H1 (cell line): ENCODE measurements around the gene BAHD1. TPM values are rescaled to one million over a fixed set of nuclear protein-coding genes. Genes with fewer than 3 reads are reported as not detected.

Experiments used
- CTCF ChIA-PET: fragments of 300-600 bp; sonication (Branson Sonifier 250); formaldehyde crosslinking; loops from one replicate; lab custom pipeline; 2021; ENCODE audit not compliant: partially characterized antibody; lab: Charles Lee
- POLR2A ChIA-PET: fragments of 300-600 bp; sonication (Branson Sonifier 250); formaldehyde crosslinking; loops from one replicate; lab custom pipeline; 2021; ENCODE audit warnings: inconsistent platforms; ENCODE audit not compliant: partially characterized antibody; lab: Charles Lee
- DNase-seq, 2 experiments: peaks; one replicate each; pipeline versions ENCODE4 v3.0.0 to v3.0.0-alpha.2; 2010 to 2022; ENCODE audit warnings: low spot score in 2 of 2, low read depth in 1 of 2, mixed read lengths in 1 of 2
- FAIRE-seq: peaks from 2 replicates; lab custom pipeline; 2011; peaks lifted over from hg19 to GRCh38; lab: Jason Lieb, UNC
- H2AFZ ChIP-seq: 2 replicates; pipeline ENCODE4 v1.8.1; 2012; ENCODE audit warnings: low read length, inconsistent platforms
- H2AK5ac ChIP-seq: 2 replicates; pipeline ENCODE4 v1.6.1; 2013; ENCODE audit warnings: low read depth, low read length
- H2BK120ac ChIP-seq: replicated peaks from 2 replicates; pipeline ENCODE3; 2013; ENCODE audit warnings: low read depth, low read length, inconsistent platforms
- H2BK12ac ChIP-seq: 2 replicates; pipeline ENCODE4 v1.6.1; 2013; ENCODE audit warnings: low read depth, low read length
- H2BK15ac ChIP-seq: 2 replicates; pipeline ENCODE4 v1.6.1; 2013; ENCODE audit warnings: low read length
- H2BK20ac ChIP-seq: 2 replicates; pipeline ENCODE4 v1.6.1; 2013; ENCODE audit warnings: low read length
- H2BK5ac ChIP-seq: 2 replicates; pipeline ENCODE4 v1.6.1; 2013; ENCODE audit warnings: low read depth, low read length
- H3K14ac ChIP-seq: 2 replicates; pipeline ENCODE4 v1.6.1; 2013; ENCODE audit warnings: inconsistent platforms; ENCODE audit not compliant: insufficient read length
- H3K18ac ChIP-seq: 2 replicates; pipeline ENCODE4 v1.6.1; 2013; ENCODE audit warnings: low read length; ENCODE audit errors: extremely low read depth
- H3K23ac ChIP-seq: 2 replicates; pipeline ENCODE4 v1.6.1; 2013; ENCODE audit warnings: inconsistent platforms; ENCODE audit not compliant: insufficient read length
- H3K23me2 ChIP-seq: 2 replicates; pipeline ENCODE4 v1.6.1; 2013; ENCODE audit warnings: low read depth, low read length
- H3K27ac ChIP-seq: 2 replicates; pipeline ENCODE4 v1.6.1; 2011; ENCODE audit warnings: low read depth, low read length, inconsistent platforms
- H3K27me3 ChIP-seq, 4 experiments: replicated peaks in 1 of 4; 1 replicate in 1 of 4; 2 replicates in 3 of 4; pipeline versions ENCODE4 v1.6.1 to v1.8.1; 2011 to 2013; ENCODE audit warnings: low read length in 3 of 4, mild to moderate bottlenecking in 3 of 4, inconsistent platforms in 2 of 4, mixed read lengths in 2 of 4, moderate library complexity in 1 of 4; ENCODE audit not compliant: control insufficient read depth in 3 of 4, insufficient read depth in 3 of 4; ENCODE audit errors: extremely low read depth in 1 of 4
- H3K36me3 ChIP-seq, 4 experiments: 2 replicates each; pipeline versions ENCODE4 v1.6.1 to v1.8.1; 2011 to 2013; ENCODE audit warnings: mild to moderate bottlenecking in 4 of 4, low read length in 3 of 4, moderate library complexity in 2 of 4, control low read depth in 1 of 4, inconsistent platforms in 1 of 4; ENCODE audit not compliant: insufficient read depth in 4 of 4, control insufficient read depth in 2 of 4
- H3K4ac ChIP-seq: replicated peaks from 2 replicates; pipeline ENCODE3; 2013; ENCODE audit warnings: low read length, low read depth, mixed read lengths, inconsistent platforms; ENCODE audit not compliant: insufficient read length
- H3K4me1 ChIP-seq, 4 experiments: replicated peaks in 1 of 4; 1 replicate in 1 of 4; 2 replicates in 3 of 4; pipeline versions ENCODE4 v1.6.1 to v1.8.1; 2011 to 2013; ENCODE audit warnings: low read length in 3 of 4, inconsistent platforms in 2 of 4, mixed read lengths in 1 of 4; ENCODE audit not compliant: insufficient read depth in 4 of 4, control insufficient read depth in 3 of 4
- H3K4me2 ChIP-seq, 2 experiments: 2 replicates each; pipeline versions ENCODE4 v1.6.1 to v1.8.1; 2011 to 2013; ENCODE audit warnings: low read depth in 2 of 2, low read length in 2 of 2, control low read depth in 1 of 2, inconsistent platforms in 1 of 2, mild to moderate bottlenecking in 1 of 2; ENCODE audit not compliant: insufficient read depth in 1 of 2
- H3K4me3 ChIP-seq, 4 experiments: fragments of 200-600, 300-600 bp in 1 of 4; sonication (generic), shearing (Covaris generic), sonication (Bioruptor Twin) in 1 of 4; 2 replicates each; pipeline versions ENCODE4 v1.5.1 to v1.8.1; 2011 to 2016; ENCODE audit warnings: low read length in 4 of 4, low read depth in 3 of 4, control low read depth in 2 of 4, inconsistent platforms in 2 of 4, mild to moderate bottlenecking in 2 of 4, mixed read lengths in 1 of 4, moderate library complexity in 1 of 4; ENCODE audit not compliant: insufficient read depth in 2 of 4; ENCODE audit errors: extremely low read depth in 1 of 4
- H3K56ac ChIP-seq: replicated peaks from 2 replicates; pipeline ENCODE3; 2013; ENCODE audit warnings: low read depth, mild to moderate bottlenecking, mixed read lengths, low read length, inconsistent platforms; ENCODE audit not compliant: insufficient read length
- H3K79me1 ChIP-seq: 2 replicates; pipeline ENCODE4 v1.6.1; 2013; ENCODE audit warnings: low read depth, low read length, control low read depth
- H3K79me2 ChIP-seq, 2 experiments: 2 replicates each; pipeline versions ENCODE4 v1.6.1 to v1.8.1; 2012 to 2013; ENCODE audit warnings: low read length in 2 of 2, mild to moderate bottlenecking in 2 of 2, inconsistent platforms in 1 of 2; ENCODE audit not compliant: insufficient read depth in 2 of 2, control insufficient read depth in 1 of 2
- H3K9ac ChIP-seq, 4 experiments: replicated peaks in 1 of 4; 1 replicate in 1 of 4; 2 replicates in 3 of 4; pipeline versions ENCODE4 v1.6.1 to v1.8.1; 2011 to 2013; ENCODE audit warnings: low read depth in 3 of 4, low read length in 3 of 4, control low read depth in 2 of 4, mild to moderate bottlenecking in 2 of 4, moderate library complexity in 2 of 4, inconsistent platforms in 1 of 4; ENCODE audit errors: extremely low read depth in 1 of 4
- H3K9me3 ChIP-seq, 2 experiments: 2 replicates each; pipeline versions ENCODE4 v1.6.1 to v1.8.1; 2012 to 2013; ENCODE audit warnings: mild to moderate bottlenecking in 2 of 2, moderate library complexity in 2 of 2, control low read depth in 1 of 2, inconsistent platforms in 1 of 2, low read depth in 1 of 2, low read length in 1 of 2, mixed read lengths in 1 of 2; ENCODE audit not compliant: insufficient read depth in 2 of 2
- H4K20me1 ChIP-seq, 2 experiments: replicated peaks in 1 of 2; 2 replicates each; pipeline versions ENCODE3 to v1.8.1; 2011 to 2013; ENCODE audit warnings: inconsistent platforms in 2 of 2, low read length in 2 of 2, mild to moderate bottlenecking in 1 of 2; ENCODE audit not compliant: insufficient read depth in 2 of 2, control insufficient read depth in 1 of 2
- H4K5ac ChIP-seq: 2 replicates; pipeline ENCODE4 v1.6.1; 2013; ENCODE audit warnings: low read length, low read depth, mixed read lengths, inconsistent platforms; ENCODE audit not compliant: insufficient read length
- H4K8ac ChIP-seq: 2 replicates; pipeline ENCODE4 v1.8.0; 2013; ENCODE audit warnings: mild to moderate bottlenecking, moderate library complexity, low read length, inconsistent platforms; ENCODE audit not compliant: insufficient read depth; ENCODE audit errors: extremely low read depth
- H4K91ac ChIP-seq: replicated peaks from 2 replicates; pipeline ENCODE3; 2013; ENCODE audit warnings: low read length, mixed read lengths, inconsistent platforms; ENCODE audit not compliant: insufficient read length
- CTBP2 ChIP-seq: IDR thresholded peaks from 2 replicates; pipeline ENCODE4 v1.7.0; 2011; ENCODE audit warnings: borderline replicate concordance, mild to moderate bottlenecking, moderate library complexity, mixed read lengths, low read length; ENCODE audit not compliant: insufficient read depth, insufficient read length
- RFX5 ChIP-seq: IDR thresholded peaks from 2 replicates; pipeline ENCODE4 v1.6.1; 2011; ENCODE audit warnings: low read depth, low read length, improper control_type of control experiment, borderline replicate concordance
- YY1 ChIP-seq: IDR thresholded peaks from 2 replicates; pipeline ENCODE4 v1.6.1; 2011; ENCODE audit warnings: low read depth, mild to moderate bottlenecking, low read length
- WGBS, 2 experiments: shearing (Covaris generic) in 1 of 2; methylation state at CpG; one replicate each; pipeline versions ENCODE4 v1.1.6 to v1.1.7; 2013 to 2015; ENCODE audit warnings: low lambda C conversion rate in 2 of 2, mixed read lengths in 2 of 2, inconsistent platforms in 1 of 2, low coverage in 1 of 2, missing lambda C conversion rate in 1 of 2; ENCODE audit not compliant: insufficient replicate concordance in 2 of 2, insufficient coverage in 1 of 2, insufficient read length in 1 of 2; ENCODE audit errors: extremely low coverage in 1 of 2, missing lambda C conversion rate in 1 of 2; 5-methylcytosine and 5-hydroxymethylcytosine counted together
- polyA plus RNA-seq, 7 experiments: library from polyadenylated mRNA; depleted of rRNA in 3 of 7; stranded (reverse) in 5 of 7; unstranded in 2 of 7; fragments of >200 nt in 5 of 7; fragments of 200-250 nt in 2 of 7; gene quantifications; 1 replicate in 5 of 7; 2 replicates in 1 of 7; 4 replicates in 1 of 7; pipeline versions ENCODE4 v1.2.1 to v1.2.3, GENCODE V29; 2011 to 2013; ENCODE audit warnings: missing spikeins in 2 of 7, mixed read lengths in 2 of 7
- total RNA-seq: library from RNA; stranded (reverse); fragmentation: NEBNext Ultra II Directional; extraction: Animal tissue kit (Norgen Biotek cat#: 25700); gene quantifications from 2 replicates; pipeline ENCODE4 v1.2.1, GENCODE V29; 2021

BAHD1 gene
- total and polyA plus RNA-seq, 2 of the 8 experiments (the other 6 are each of a cell fraction or from before 2014, with no cell fraction given) = 15.0 to 38.9 TPM

GRCh38 chr15:40456738-40457137 lies 16.0 kb downstream of the BAHD1 start:
- Histone ChIP-seq H3K79me1 (peaks cover 44% of the 10 kb centered on the region), H3K4ac (no peak overlapping the region), H2BK20ac (no peak overlapping the region), H3K27ac (no peak overlapping the region), H3K4me3 (no peak overlapping the region), H3K23ac (no peak overlapping the region), H4K8ac (no peak overlapping the region), H2AFZ (no peak overlapping the region), H2BK5ac (no peak overlapping the region), H3K4me2 (no peak overlapping the region), H4K91ac (no peak overlapping the region), H3K14ac (no peak overlapping the region), H2BK15ac (no peak overlapping the region), H3K79me2 (peaks cover 17 to 86% of the 10 kb centered on the region in 2 experiments), H4K5ac (no peak overlapping the region), H3K9ac (no peak overlapping the region), H3K36me3 (peaks cover 15 to 29% (median 25%) of the 10 kb centered on the region in 4 experiments), H2AK5ac (no peak overlapping the region), H2BK12ac (no peak overlapping the region), H2BK120ac (no peak overlapping the region), H3K27me3 (no peaks in the 10 kb centered on the region), H4K20me1 (peaks cover 53 to 56% of the 10 kb centered on the region in 2 experiments), H3K23me2 (no peaks in the 10 kb centered on the region), H3K4me1 (peaks cover 0 to 29% (median 14%) of the 10 kb centered on the region in 4 experiments; a peak in 6 of 7 replicates), H3K56ac (no peak overlapping the region), H3K18ac (no peak overlapping the region), H3K9me3 (no peaks in the 10 kb centered on the region)
- ChIA-PET CTCF (interaction anchor here (0.8 to 1.8 kb wide), 12 partner anchors 8 to 403 kb away, joined by 3 to 6 read pairs (median 3); no protein-coding TSS in a partner anchor), POLR2A (interaction anchor here (0.7 to 2.4 kb wide), 5 partner anchors 8 to 73 kb away, joined by 3 to 7 read pairs (median 4); no protein-coding TSS in a partner anchor)
- DNase-seq = no peak
- no peak for FAIRE-seq
- 92% methylated on average over 4 of the region's 4 CpGs; no CpG with 5 or more reads in 1 of the 2 experiments for WGBS, 2 experiments
- TF ChIP-seq YY1 (no peak), CTBP2 (no peak), RFX5 (no peak)
- TF ChIP-seq, all 59 proteins: peak for 0
